Effector CD8-positive, alpha-beta T cell (primary cell): ENCODE measurements around the gene WDCP.
"Not testable (repeated sequence)": the region's sequence is repeated elsewhere in the genome, so short reads cannot be mapped to it uniquely, and the experiment has no call there.

Experiments used
- DNase-seq: peaks from one replicate; lab custom pipeline; 2025; lab: John Stamatoyannopoulos, UW

Gene WDCP

DNA sequence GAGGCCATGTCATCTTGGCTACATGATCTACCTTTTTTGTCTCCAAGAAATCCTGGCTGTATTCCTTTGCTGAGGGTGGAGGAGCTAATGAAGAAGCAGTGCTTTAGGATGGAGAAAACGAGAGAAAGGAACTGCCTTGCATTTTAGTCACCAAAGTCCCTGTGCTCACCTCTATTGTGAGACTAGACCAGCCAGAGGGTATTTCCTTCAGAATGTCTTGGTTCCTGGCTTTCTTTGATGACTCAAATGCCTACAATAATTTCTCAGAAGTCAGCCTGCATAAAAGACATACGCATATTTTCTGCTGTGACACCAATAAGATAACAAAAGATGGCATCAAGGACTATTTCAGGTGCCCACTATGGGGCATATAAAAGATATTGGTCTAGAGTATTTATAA lies 18.1 kb upstream of the WDCP start:
- no peak for DNase-seq

- DNase-seq: no peak
These were observed 11.5 kb upstream of the WDCP start for GRCh38 chr2:24058564-24059271.

DNA sequence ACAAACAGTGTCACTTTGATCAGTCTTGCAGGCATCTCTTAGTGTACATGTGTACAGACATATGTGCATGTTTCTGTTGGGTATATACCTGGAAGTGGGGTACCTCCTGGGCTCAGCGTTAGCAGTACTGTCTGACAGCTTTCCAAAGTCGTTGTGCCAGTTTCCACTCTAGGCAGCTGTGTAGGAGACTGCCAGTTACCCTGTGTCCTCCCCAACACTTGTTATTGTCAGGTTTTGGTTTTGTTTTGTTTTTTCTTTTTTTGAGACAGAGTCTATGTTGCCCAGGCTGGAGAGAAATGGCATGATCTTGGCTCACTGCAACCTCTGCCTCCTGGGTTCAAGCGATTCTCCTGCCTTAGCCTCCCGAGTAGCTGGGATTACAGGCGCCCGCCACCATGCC lies 8.6 kb upstream of the WDCP start:
- DNase-seq: no peak

DNA sequence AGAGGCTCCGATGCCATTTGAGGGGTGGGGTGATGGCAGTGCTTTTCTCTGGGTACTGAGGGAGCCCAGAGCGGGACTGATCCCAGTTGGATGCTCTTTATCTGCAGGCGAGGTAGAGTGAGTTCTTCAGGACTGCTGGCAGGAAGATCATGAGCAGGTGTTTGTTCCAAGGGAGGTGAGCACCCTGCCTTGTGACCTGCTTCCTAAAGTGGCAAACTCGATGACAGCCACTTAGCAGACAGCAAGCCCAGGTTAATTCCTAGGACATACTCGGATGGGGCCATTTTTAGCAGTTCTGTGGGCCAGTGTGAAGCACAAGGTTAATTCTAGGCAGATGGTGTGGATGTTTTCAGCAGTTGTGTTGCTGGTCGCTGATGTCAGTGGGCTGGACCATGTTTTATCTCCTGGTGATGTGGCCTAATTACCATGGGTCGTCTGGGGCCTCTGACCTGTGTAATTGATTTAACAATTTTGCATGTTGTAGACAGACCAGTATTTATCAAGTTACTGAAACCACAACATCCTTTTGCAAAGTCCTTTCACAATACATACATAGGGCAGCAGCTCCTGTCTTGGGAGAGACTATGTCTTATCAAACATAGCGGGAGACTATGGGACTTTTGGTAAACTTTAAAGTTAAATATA lies 7.3 kb upstream of the WDCP start:
- DNase-seq: no peak

GRCh38 chr2:24052951-24053350 lies 5.8 kb upstream of the WDCP start:
- no peak for DNase-seq

- DNase-seq: no peak
These were observed 4.6 kb upstream of the WDCP start for GRCh38 chr2:24051833-24052232.

DNA sequence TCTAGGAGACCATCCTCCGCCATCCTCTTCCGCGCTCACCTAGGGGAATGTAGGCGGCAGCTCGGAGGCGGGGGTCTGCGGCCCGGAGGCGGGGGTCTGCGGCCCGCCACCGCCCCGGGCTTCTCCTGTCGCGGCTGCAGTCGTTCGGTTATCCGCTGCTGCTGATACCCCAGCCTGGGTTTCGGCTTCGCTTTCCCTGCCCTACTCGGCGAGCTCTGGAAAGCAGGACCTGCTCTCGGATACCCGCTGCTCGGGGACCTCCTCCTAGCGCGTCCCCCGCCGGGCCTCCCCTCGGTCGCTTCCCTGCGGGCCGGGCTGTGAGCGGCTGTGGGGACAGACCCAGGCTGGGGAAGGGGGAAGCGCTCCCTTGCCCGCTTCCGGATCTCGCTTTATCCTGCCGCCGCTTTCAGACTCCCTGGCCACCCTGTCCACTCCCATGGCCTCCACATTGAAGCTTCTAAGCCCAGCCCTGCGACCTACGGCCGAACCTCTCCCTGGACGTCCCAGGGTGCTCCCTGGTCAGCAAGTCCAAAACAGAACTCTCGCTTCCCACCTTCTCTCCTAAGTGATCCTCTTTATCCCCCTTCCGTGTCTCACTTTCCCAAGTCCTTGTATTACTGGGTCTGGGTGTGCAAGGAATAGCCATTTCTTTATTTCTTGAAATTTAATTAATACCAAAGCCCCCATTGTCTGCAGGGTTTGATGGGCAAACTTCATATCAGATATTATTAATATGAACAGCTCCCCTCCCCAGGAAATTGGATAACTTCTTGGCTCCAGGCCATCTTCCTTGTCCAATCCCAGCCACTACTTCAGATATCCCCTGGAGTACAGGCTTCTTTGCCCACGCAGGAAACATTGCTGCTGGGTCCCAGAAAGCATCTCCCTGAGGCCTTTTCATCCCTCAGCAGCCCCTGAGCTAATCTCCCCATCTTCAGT lies 3.1 kb upstream of the WDCP start:
- DNase-seq: no peak

DNA sequence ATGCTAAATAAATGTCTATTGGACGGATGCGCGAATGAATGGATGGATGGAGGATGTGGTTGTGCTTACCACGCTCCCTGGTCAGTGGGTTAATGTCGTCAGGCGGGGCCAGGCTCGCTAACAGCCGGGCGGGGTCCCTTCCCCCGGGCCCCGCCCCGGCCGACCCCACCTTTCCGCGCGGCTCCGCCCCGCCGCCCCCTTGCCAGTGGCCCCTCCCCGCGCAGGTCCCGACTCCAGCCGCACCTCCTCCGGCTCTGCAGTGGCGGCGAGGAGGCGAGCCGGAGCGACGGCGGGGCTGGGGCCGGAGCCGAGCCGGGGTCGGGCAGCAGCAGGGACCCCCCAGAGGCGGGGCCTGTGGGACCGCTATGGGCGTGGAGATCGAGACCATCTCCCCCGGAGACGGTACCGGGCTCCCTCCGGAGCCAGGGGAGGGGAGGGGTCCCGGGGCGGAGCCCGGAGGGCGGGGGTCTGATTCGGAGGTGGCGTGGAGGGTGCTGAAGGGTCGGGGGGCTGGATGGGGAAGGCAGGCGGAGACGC lies 2.4 kb upstream of the WDCP start, which contains the start of gene FKBP1B:
TSS of gene FKBP1B (plus strand) at position 257 of the 537 bp plus-strand sequence. CDS start at position 366, 109 bp downstream.
- DNase-seq: peak; percentile 33

DNA sequence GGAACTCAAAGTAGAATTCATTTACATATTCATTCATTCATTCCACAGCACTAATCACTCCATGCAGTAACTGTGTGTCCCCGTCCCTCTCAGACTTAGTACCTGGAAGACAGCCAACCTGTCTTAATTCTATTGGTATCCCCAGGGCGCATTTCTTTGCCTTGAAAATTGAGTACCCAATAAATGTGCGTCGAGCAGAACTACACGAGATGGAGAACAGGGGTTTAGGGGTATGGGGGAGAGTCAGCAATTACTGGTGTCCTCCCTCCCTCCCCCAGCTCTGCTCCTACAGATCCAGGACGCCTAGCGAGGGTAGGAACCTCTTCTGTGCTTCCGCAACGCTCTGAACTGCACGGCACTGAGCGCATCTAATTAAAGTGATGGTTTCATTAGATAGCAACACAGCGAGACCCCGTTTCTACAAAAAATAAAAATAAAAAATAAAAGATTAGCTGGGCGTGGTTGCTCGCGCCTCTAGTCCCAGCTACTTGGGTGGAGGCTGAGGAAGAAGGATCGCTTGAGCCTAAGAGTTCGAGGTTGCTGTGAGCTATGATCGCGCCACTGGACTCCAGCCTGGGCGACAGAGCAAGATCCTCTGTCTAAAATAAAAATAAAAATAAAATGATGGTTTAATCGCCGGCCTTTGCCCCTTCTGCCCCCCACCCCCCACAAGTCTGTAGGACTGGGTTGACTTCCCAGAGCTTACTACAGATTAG lies 1.7 kb upstream of the WDCP start:
- no peak for DNase-seq

- no peak for DNase-seq
These were observed 477 bp upstream of the WDCP start for GRCh38 chr2:24047703-24048033.

DNA sequence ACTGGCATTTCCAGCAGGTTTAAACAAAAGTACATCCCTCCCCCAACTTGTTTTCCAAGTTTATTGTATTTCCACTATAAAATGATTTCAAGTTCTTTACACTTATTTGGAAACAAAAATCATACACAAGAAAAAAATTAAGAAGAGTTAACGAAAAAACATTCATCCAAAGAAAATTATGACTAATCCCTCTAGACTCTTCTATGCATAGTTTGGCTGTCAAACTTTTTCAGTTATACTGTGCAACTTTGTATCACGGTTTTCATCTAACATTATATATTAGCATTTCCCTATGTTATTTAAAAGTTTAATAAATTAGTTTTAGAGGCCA lies 627 bp downstream of the WDCP start:
- no peak for DNase-seq

DNA sequence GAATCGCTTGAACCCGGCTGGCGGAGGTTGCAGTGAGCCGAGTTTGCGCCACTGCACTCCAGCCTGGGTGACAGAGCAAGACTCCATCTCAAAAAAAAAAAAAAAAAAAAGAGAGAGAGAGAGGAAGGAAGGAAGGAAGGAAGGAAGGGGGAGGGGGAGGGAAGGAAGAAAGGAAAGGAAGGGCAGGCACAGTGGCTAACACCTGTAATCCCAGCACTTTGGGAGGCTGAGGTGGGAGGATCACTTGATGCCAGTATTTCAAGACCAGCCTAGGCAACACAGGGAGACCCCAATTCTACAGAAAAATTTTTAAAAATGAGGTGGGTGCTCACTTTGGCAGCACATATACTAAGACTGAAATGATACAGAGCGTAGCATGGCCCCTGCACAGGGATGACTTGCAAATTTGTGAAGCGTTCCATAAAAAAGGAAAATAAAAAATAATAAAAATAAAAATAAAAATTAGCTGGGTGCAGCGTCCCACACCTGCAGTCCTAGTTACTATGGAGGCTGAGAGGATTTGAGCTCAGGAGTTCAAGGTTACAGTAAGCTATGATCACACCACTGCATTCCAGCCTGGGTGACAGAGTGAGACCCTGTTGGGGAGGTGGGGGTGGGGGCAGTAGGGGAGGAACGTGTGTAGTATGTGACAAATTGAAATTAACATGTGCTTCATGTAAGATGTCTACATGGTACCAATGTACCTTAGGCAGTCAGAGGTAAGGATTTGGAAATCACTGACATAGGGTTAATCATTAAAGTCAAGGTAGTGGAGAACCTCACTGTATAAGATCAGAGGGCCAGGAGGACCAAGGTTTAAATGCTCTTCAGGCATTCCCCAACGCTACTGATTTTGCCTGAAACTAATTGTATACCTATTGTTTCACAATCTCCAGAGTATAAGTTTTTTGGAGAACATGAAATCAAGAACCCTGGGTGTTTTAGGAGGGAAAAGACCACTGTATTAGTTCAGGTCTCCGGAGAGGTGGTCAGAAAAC lies 1.4 kb downstream of the WDCP start:
- DNase-seq: no peak

- DNase-seq: not testable (repeated sequence)
These were observed 4.1 kb downstream of the WDCP start for GRCh38 chr2:24043133-24043532.

GRCh38 chr2:24040511-24040910 lies 6.7 kb downstream of the WDCP start:
- no peak for DNase-seq

DNA sequence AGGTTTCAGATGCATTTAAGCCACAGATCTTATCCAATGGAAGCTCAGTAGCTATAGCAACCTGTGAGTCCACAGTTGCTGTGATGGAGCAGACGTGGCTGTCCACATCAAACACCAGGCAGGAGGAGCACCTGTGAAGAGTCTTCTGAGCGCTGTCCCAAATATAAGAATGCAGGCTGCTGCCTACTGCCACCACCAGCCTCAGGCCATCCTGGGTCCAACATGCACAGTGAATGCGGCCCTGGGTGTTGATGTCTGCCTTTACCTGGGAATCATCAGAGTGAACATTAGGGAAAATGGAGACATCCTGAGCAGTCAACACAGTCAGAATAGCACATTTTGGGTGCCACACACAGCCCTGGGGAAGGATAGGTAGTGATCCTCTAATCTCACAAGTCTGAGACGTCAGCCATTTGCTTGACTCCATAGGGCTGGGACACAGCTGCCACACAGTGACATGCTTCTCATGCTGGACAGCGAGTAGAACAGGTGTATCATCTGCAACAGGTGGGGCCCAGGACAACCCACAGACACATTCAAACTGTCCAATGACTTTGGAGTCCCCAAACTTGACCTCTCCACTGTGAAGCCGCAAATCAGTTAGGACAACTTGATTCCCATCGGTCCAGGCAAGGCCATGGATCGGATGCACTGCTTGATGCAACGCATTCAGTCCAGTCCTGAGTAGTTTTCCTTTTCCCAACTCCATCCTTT lies 8.2 kb downstream of the WDCP start:
- no peak for DNase-seq

- no peak for DNase-seq
These were observed 21.0 kb downstream of the WDCP start for GRCh38 chr2:24026233-24026632.

- no peak for DNase-seq
These were observed 22.1 kb downstream of the WDCP start for GRCh38 chr2:24024996-24025663.

DNA sequence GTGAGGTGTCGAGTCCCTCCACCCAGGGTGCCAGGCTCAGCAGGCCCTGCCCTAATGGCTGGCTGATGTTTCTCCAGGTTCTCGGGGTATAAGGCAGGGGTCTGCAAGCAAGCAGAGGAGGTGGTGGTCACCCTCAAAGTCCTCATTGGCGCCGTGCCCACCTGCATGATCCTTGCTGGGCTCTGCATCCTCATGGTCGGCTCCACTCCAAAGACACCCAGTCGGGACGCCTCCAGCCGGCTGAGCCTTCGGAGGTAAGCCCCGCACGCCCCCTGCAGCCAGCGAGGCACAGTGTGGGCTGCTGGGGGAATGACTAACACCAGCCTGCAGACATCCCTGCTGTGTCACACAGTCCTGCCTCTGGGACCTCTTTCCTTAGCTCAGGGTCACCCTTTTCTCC lies 23.2 kb downstream of the WDCP start:
- DNase-seq: no peak

- DNase-seq: no peak
These were observed 24.1 kb downstream of the WDCP start for GRCh38 chr2:24022975-24023575.
